HG02763 (cell line): ENCODE results near the gene KLK10.

Experiments used
- ATAC-seq: cut with Tn5 transposase; IDR thresholded peaks from one replicate; pipeline ENCODE4 v1.9.1; 2021; ENCODE audit warnings: mild to moderate bottlenecking, moderate library complexity; ENCODE audit not compliant: unreplicated experiment

Gene KLK10

GRCh38 chr19:51027126-51027806 lies 7.8 kb upstream of the KLK10 start:
- no peak for ATAC-seq

DNA sequence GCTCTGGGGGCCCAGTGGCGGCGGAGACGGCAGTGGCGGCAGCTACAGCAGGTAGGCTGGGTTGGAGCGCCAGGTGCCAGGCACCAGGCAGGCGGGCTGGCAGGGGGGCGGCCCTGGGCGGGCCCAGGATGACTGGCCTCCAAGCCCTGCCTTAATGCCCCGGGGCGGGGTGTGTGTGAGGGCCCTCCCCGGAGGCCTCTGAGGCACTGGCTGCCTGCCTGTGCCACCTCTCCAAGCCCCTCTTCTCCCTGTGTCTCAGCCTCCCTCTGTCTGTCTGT lies 7.0 kb upstream of the KLK10 start, which contains the start of gene KLK11:
TSS of gene KLK11 (minus strand) at position 63 of the 278 bp plus-strand sequence. CDS start 985 bp downstream, outside the sequence.
- no peak for ATAC-seq

DNA sequence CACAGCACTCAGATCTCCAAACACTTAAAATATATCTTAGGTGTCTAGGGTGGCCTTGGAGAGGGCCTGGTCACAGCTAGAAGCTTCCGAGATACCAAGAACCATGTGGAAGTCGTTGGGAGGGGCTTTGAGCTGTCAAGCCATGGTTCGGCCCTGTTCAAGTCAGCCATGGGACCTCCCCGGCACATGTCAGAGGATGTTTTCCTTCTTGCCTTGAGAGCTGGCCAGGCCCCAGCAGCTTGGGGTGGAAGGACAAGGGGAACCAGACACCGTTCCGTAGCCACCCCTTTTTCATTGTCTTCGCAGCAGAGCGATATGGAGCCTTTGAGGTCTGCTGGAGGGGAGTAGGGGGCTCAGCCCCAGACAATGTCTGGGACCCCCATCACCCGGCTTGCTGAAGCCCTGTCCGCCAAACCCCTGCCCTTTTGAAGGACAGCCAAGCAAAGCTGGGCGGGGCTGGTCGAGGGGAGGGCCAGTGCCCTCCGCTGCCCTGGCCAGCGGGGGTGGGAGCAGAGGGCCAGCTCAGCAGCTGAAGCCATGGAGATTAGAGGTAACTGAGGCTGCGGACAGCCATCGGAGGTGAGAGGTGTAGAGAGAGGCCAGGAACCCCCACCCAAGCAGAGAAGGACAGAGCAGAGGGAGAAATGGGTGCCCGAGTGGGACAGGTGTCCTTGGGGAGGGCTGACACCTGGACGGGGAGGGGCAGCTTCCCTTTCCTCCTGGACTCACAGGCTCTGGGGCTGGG lies 6.5 kb upstream of the KLK10 start:
- ATAC-seq, result no peak

DNA sequence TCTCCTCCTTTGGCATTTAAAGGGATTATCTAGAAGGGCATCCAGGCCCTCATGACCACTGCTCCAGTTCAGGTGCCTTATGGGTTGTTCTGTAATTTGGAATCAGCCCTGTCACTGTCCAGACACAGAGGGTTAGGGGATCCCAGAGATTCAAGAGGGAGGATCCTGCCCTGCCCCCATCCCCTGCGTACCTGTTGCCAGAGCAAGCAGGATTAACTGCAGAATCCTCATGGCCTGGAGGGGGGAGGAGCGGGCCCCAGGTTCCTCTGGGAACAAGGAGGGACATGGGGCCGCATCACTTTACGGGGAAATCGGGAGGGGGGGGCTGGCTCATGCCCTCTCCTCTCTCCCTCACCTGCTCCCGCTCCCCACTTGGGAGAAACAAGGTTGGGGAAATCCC lies 5.9 kb upstream of the KLK10 start:
- ATAC-seq, result no peak

DNA sequence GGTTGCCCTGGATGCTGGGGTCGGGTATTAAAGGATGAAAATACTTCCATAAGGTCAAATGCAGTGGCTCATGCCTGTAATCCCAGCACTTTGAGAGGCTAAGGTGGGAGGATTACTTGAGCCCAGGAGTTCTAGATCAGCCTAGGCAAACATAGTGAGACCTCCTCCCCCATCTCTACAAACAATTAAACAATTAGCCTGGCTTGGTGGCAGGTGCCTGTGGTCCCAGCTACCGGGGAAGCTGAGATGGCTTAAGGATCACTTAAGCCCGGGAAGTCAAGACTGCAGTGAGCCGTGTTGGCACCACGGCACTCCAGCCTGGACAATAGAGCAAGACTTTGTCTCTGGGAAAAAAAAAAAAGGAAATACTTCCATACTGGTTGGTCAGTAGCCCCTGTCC lies 5.4 kb upstream of the KLK10 start:
- no peak for ATAC-seq

- ATAC-seq, result no peak
These were observed 4.4 kb upstream of the KLK10 start for GRCh38 chr19:51023946-51024345.

- ATAC-seq, result no peak
These were observed 3.0 kb upstream of the KLK10 start for GRCh38 chr19:51022526-51022925.

DNA sequence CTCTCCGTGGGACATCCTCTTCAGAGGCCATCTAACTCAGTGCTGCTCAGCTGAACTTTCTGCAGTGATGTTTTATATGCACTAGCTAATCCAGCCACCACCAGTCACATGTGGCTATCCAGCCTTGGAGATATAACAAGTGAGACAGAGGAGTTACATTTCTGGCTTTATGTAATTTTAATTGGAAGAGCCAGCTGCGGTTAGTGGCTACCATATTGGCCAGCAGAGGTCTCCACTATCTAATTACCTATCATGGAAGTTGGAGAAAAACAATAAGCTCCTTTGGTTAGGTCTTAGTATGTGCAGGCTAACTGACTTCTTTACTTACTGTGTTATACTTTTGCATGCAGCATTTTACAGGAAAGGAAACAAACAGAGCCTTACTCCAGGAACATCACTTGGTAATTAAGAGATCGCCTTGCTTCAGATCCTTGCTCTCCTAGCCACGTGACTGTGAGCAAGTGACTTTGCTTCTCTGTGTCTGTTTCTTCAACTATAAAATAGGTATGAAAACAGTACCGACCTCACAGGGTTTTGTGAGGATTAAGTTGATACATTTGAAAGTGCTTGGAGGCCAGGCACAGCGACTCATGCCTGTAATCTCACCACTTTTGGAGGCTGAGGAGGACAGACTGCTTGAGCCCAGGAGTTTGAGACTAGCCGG lies 1.6 kb upstream of the KLK10 start:
- ATAC-seq, result no peak

DNA sequence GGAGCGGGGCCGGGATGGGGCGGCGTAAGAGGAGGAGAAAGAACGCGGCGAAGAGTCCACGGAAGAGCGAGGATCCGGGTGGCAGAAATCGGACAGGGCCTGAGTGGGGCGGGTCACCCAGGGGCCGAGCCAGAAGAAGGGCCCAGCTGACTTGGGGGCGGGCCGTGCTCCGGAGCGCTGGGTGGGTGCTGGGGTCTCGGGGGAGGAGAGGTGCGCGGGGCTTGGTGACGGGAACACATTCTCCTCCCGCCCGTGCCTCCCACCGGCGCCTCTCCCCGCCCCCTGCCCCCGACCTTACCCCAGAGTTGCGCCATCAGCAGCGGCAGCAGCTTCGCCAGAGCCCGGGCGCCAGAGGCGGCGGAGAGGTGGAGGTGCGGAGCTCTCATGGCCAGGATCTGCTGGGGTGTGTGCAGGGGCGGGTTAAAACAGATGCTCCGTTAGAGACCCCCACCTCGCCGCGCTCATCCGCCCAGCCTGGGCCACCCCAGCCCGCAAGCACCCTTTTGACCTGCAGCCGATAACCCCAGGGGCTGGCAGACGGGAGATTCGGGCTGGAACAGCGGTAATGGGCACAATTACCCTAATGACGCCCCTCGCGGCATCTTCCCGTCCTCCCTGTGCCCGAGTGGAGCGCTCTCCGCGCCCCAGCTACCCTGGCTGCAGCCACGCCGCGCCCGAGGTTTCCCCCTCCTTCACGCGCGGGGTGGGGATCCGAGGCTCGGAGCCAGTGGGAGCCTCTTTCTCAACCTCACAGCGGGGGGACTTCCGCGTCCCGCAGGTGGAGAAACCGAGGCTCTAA lies 565 bp downstream of the KLK10 start:
- ATAC-seq, result no peak

GRCh38 chr19:51016798-51017683 lies 2.5 kb downstream of the KLK10 start:
- ATAC-seq, result no peak

- ATAC-seq, result no peak
These were observed 3.7 kb downstream of the KLK10 start for GRCh38 chr19:51015691-51016267.

DNA sequence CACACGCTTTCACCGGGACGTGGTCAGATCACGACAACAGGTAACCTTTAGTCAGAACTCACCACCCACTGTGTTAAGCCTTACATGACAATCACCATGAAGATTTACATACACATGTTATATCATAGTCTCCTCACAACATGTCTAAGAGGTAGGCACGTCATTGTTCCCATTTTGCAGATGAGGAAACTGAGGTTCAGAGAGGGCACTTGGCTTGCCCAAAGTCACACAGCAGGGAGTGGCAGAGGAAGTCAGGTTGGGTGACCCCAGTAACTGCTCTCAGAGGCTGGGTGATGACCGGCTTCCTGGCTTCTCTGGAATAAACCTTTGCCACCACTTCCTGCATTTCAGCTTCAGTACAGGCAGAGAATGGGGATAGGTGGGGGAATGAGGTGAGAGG lies 5.3 kb downstream of the KLK10 start:
- no peak for ATAC-seq

GRCh38 chr19:51012661-51013190 lies 6.8 kb downstream of the KLK10 start:
- ATAC-seq, result no peak

- ATAC-seq, result no peak
These were observed 9.3 kb downstream of the KLK10 start for GRCh38 chr19:51010066-51010795.

- no peak for ATAC-seq
These were observed 10.2 kb downstream of the KLK10 start for GRCh38 chr19:51009061-51009891.

DNA sequence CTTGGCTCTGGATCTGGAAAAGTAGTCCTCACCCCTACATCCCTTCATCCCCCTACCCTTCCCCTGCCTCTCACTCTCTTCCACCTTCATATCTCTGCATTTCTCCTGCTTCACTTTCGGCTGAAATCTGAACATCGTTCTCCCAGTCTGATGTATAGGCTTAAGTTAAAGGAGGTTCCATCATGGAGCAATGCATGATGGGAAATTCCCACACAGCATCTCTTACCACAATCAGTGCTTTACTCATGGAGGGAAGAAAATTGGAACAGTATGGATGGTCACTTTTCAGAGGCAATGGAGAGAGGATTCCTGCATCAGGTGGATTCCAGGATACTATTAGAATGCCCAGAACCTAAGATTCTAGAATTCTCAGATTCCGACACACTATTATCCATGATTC lies 12.0 kb downstream of the KLK10 start:
- no peak for ATAC-seq

- no peak for ATAC-seq
These were observed 13.1 kb downstream of the KLK10 start for GRCh38 chr19:51006406-51006805.

- no peak for ATAC-seq
These were observed 14.3 kb downstream of the KLK10 start for GRCh38 chr19:51005248-51005647.
